ENCODE results near the gene HDAC4. TPM values are rescaled to one million over a fixed set of nuclear protein-coding genes. Genes with fewer than 3 reads are reported as not detected.

HDAC4 gene
- total RNA-seq, 6 donors from 2014 or later, result 16.1 to 108 (median 45.0) TPM

- Histone ChIP-seq H3K27me3 (no peaks in the 10 kb centered on the region), H3K36me3 (no peaks in the 10 kb centered on the region), H3K27ac (no peak overlapping the region), H3K9me3 (no peaks in the 10 kb centered on the region), H3K4me3 (no peak overlapping the region), H3K4me1 (peaks cover 15 to 54% (median 22%) of the 10 kb centered on the region in 4 donors)
- ATAC-seq (ENCODE audit: low FRiP score in 2 of 2), result peak in 1 of 2 donors; percentile 1
- TF ChIP-seq POLR2AphosphoS5 (IDR thresholded peaks at IDR 0.05) (no peak), CTCF (IDR thresholded peaks at IDR 0.05) (no peak), POLR2A (IDR thresholded peaks at IDR 0.05) (no peak), EP300 (IDR thresholded peaks at IDR 0.05) (no peak)
- DNase-seq, result no peak
- WGBS, 2 donors, result 72 to 82% methylated on average over 14 to 15 of the region's 15 CpGs
Observed at GRCh38 chr2:239293775-239294430, 106.9 kb downstream of the HDAC4 start.

GRCh38 chr2:239292959-239293774 is 107.7 kb downstream of the HDAC4 start:
- 83 to 88% methylated on average over 11 to 15 of the region's 15 CpGs for WGBS, 2 donors
- peaks cover 15 to 54% (median 22%) of the 10 kb centered on the region in 4 donors for H3K4me1 ChIP-seq
- no peak for TF ChIP-seq CTCF (IDR thresholded peaks at IDR 0.05)
- no peak for TF ChIP-seq POLR2AphosphoS5 (IDR thresholded peaks at IDR 0.05)
- TF ChIP-seq POLR2A (IDR thresholded peaks at IDR 0.05), result no peak
- TF ChIP-seq EP300 (IDR thresholded peaks at IDR 0.05), result no peak

GRCh38 chr2:239292531-239292930 is 108.3 kb downstream of the HDAC4 start:
- Histone ChIP-seq H3K27me3 (no peaks in the 10 kb centered on the region), H3K4me1 (peaks cover 17 to 48% (median 20%) of the 10 kb centered on the region in 4 donors), H3K27ac (no peak overlapping the region), H3K9me3 (no peaks in the 10 kb centered on the region), H3K36me3 (no peaks in the 10 kb centered on the region), H3K4me3 (no peak overlapping the region)
- ATAC-seq (ENCODE audit: low FRiP score in 2 of 2) (no peak), DNase-seq (no peak)
- WGBS, 2 donors, result 80 to 92% methylated on average over 5 of the region's 5 CpGs
- TF ChIP-seq EP300 (IDR thresholded peaks at IDR 0.05), result no peak
- no peak for TF ChIP-seq CTCF (IDR thresholded peaks at IDR 0.05)
- TF ChIP-seq POLR2AphosphoS5 (IDR thresholded peaks at IDR 0.05), result no peak
- TF ChIP-seq POLR2A (IDR thresholded peaks at IDR 0.05), result no peak

More at GRCh38 chr2:239292959-239293774, 107.7 kb downstream of the HDAC4 start:
- H3K9me3 ChIP-seq, result no peaks in the 10 kb centered on the region
- no peaks in the 10 kb centered on the region for H3K36me3 ChIP-seq
- peak in 1 of 2 donors; percentile 20 for ATAC-seq (ENCODE audit: low FRiP score in 2 of 2)
- no peak for DNase-seq
- no peak overlapping the region for H3K4me3 ChIP-seq
- no peak overlapping the region for H3K27ac ChIP-seq
- H3K27me3 ChIP-seq, result no peaks in the 10 kb centered on the region

- ATAC-seq (ENCODE audit: low FRiP score in 2 of 2), result no peak
- Histone ChIP-seq H3K27me3 (no peaks in the 10 kb centered on the region), H3K4me1 (peaks cover 17 to 47% (median 20%) of the 10 kb centered on the region in 4 donors), H3K36me3 (no peaks in the 10 kb centered on the region), H3K9me3 (no peaks in the 10 kb centered on the region), H3K27ac (no peak overlapping the region), H3K4me3 (no peak overlapping the region)
- DNase-seq, result peak in 1 of 2 donors; percentile 71
- TF ChIP-seq POLR2A (IDR thresholded peaks at IDR 0.05) (no peak), EP300 (IDR thresholded peaks at IDR 0.05) (no peak), POLR2AphosphoS5 (IDR thresholded peaks at IDR 0.05) (no peak), CTCF (IDR thresholded peaks at IDR 0.05) (no peak)
- 92 to 97% methylated on average over 16 to 24 of the region's 30 CpGs for WGBS, 2 donors
Observed at GRCh38 chr2:239291475-239292350, 109.1 kb downstream of the HDAC4 start.
